CD4-positive, alpha-beta T cell treated with Interleukin-15 for 4 hours (primary cell): ENCODE measurements around the gene CAPN5.

ENCODE experiments used
- DNase-seq: peaks from one replicate; pipeline ENCODE4 v3.0.0-alpha.2; 2020; ENCODE audit warnings: low spot score

Gene CAPN5

GRCh38 chr11:77136074-77136473, 69.3 kb downstream of the CAPN5 start:
- no peak for DNase-seq

GRCh38 chr11:77136784-77137420, 70.1 kb downstream of the CAPN5 start:
- DNase-seq: no peak

GRCh38 chr11:77137421-77137820, 70.7 kb downstream of the CAPN5 start:
- DNase-seq: no peak

- DNase-seq: no peak
These were observed 71.4 kb downstream of the CAPN5 start for GRCh38 chr11:77138106-77138649.

GRCh38 chr11:77139201-77139600, 72.4 kb downstream of the CAPN5 start:
- no peak for DNase-seq

- DNase-seq: no peak
These were observed 73.6 kb downstream of the CAPN5 start for GRCh38 chr11:77140231-77140851.

- no peak for DNase-seq
These were observed 74.3 kb downstream of the CAPN5 start for GRCh38 chr11:77141034-77141433.

- no peak for DNase-seq
These were observed 74.7 kb downstream of the CAPN5 start for GRCh38 chr11:77141475-77141874.

GRCh38 chr11:77142091-77142975, 75.6 kb downstream of the CAPN5 start:
- peak; percentile 13 for DNase-seq

- no peak for DNase-seq
These were observed 76.7 kb downstream of the CAPN5 start for GRCh38 chr11:77143405-77144020.

GRCh38 chr11:77144196-77144856, 77.6 kb downstream of the CAPN5 start:
- DNase-seq: no peak

- no peak for DNase-seq
These were observed 78.2 kb downstream of the CAPN5 start for GRCh38 chr11:77144857-77145428.

GRCh38 chr11:77146261-77147035, 79.7 kb downstream of the CAPN5 start:
- DNase-seq: no peak

- no peak for DNase-seq
These were observed 80.2 kb downstream of the CAPN5 start for GRCh38 chr11:77147036-77147315.

- DNase-seq: peak; percentile 18
These were observed 81.0 kb downstream of the CAPN5 start for GRCh38 chr11:77147668-77148321.

GRCh38 chr11:77148963-77149715, 82.4 kb downstream of the CAPN5 start:
- no peak for DNase-seq

GRCh38 chr11:77149716-77150392, 83.1 kb downstream of the CAPN5 start:
- DNase-seq: no peak

GRCh38 chr11:77150836-77151235, 84.1 kb downstream of the CAPN5 start:
- DNase-seq: no peak
